Metanephros (tissue), 1 donor: ENCODE measurements around the gene ZNF426. TPM values are rescaled to one million over a fixed set of nuclear protein-coding genes. Genes with fewer than 3 reads are reported as not detected.

Experiments used
- total RNA-seq: library from RNA; depleted of rRNA; stranded (reverse); fragments of >200 nt; gene quantifications from one replicate; pipeline ENCODE4 v1.2.3, GENCODE V29; 2014

The ZNF426 gene
- 21.9 TPM for total RNA-seq

DNA sequence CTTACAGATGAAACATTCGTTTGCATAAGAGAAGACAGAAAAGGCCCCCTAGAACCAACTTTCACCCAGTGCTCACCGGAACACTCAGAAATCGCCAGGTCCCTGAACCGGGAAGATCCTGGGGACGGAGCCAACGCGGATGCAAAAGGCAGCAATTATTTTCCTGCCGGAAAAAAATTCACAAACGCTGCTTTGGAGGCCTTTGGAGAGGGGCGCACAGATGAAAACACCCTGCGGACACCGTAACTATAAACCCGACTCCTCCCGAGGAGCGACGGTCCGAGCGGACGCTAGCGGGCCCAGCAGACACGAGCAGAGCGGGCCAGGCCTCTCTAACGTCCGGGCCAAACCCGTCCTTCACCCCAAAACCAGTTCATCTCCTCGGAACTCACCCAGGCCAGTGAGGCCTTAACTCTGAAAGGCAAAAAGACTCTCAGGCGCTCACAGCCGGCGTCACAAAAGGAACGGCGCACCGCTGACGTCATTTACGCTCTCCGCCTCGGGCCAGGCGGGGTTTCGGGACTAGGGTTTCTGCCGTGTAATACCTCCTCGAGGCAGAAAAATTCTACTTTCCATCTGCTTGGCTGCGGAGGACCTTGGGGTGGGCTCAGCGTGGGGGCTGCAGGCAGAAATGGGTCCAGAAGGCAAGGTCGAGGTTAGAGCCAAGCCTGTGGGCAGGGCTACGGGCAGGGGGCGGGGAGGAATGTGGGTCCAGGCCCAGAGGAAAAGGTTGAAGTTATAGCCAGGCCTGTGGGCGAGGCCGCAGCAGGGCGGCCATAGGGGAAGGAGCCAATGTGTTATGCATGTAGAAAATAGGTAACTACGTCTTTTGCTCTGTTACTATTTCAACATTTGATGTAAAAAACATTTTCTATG is at the start of gene ZNF426:
TSS of gene ZNF426 (minus strand) at position 463 of the 876 bp plus-strand sequence. CDS start 2,413 bp downstream, outside the sequence.

DNA sequence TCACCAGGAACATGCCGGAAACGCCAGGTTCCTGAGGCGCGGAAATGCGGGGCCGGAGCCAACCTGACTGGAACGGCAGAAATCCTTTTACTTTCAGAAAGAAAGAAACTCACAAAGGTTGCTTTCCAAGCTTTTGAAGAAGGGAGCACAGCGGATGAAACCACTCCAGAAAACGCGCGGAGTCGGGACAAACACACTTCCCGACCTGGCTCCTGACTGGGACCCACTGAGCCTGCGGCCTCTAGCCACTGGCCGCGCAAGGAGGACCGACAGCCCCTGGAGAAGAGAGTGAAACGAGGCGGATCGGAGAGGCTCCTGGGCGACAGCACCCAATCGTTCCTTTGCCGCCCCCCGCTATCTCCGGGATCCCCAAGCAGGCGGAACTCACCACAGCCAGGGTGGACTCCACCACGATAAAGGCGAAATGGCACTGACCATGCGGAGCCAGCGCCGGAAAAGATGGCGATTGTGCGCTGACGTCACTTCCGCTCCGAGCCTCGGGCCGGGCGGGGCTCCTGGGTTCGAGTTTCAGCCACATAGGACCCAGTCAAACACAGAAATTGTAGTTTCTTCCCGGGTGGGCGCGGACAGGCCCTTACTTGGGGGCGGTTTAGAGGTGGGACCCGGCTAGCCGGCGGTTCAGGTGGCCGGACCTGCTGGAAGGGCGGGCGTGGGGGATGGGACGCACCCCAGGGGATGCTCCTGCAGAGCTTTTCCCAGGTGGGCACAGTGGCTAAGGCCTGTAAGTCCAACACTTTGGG is 45.8 kb upstream of the ZNF426 start, which contains the start of gene ZNF121:
TSS of gene ZNF121 (minus strand) at position 432 of the 761 bp plus-strand sequence. CDS start 16,407 bp downstream, outside the sequence.

DNA sequence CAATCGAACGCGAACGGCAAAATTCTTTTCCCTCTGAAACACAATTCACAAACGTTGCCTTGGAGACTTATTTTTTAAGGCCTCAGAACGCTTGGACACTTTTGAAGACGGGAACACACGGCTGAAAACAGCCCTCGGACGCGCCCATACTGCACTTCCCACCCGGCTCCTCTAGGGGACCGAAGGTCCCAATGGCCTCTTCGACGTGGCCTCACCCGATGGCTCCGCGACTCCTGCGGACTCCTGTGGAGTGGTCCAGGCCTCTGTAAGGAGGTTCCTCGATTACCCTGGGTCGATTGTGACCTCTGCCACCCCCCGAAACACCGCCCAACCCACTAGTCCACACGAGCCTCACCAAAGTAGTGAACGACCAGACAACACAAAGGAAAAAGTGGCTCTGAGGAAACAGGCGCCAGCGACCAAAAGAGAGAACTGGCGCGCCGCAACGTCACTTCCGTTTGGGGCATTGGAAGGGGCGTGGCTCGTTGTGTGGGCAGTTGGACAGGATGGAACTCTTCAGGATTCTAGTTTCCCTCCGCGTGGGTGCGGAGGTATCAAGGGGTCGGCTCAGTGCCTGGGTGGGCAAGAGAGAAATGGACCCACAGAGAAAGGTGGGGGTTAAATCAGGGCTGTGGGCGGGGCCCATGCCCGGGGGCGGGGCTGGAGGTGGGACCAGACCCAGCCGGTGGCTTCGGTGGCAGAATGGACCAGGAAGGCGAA is 40.1 kb downstream of the ZNF426 start, which contains the start of gene ZNF560:
TSS of gene ZNF560 (minus strand) at position 434 of the 720 bp plus-strand sequence. CDS start 23,303 bp downstream, outside the sequence.

Other genes with a start within 250 kb of the ZNF426 start
- gene ZNF699, start 228.8 kb downstream of the ZNF426 start, total RNA-seq = 11.2 TPM
- 39.2 TPM for gene ZNF559, start 214.5 kb downstream of the ZNF426 start, total RNA-seq
- 7.1 TPM for gene ZNF177, start 175.6 kb downstream of the ZNF426 start, total RNA-seq
- gene ZNF266, start 103.1 kb downstream of the ZNF426 start, total RNA-seq = 21.4 TPM
- gene ZNF560, start 40.0 kb downstream of the ZNF426 start, total RNA-seq = not detected
- 47.3 TPM for gene ZNF121, start 45.9 kb upstream of the ZNF426 start, total RNA-seq
- 42.0 TPM for gene ZNF561, start 82.6 kb upstream of the ZNF426 start, total RNA-seq
- 35.2 TPM for gene ZNF562, start 136.5 kb upstream of the ZNF426 start, total RNA-seq
- gene ZNF846, start 230.1 kb upstream of the ZNF426 start, total RNA-seq = 34.4 TPM